A549 (cell line): ENCODE results near the gene SNTG2. TPM values are rescaled to one million over a fixed set of nuclear protein-coding genes. Genes with fewer than 3 reads are reported as not detected.

Source experiments
- ATAC-seq, 2 experiments: fragments of 200-7000 bp in 1 of 2; fragments of >200 bp in 1 of 2; cut with Nextera tagmentation in 1 of 2; cut with Tn5 transposase in 1 of 2; 3 replicates each; pipeline versions ENCODE4 v1.8.0 to v1.9.1; 2018 to 2020; ENCODE audit warnings: mild to moderate bottlenecking in 1 of 2, moderate library complexity in 1 of 2
- CTCF ChIA-PET: fragments of 300-600 bp; sonication (Branson Sonifier 250); formaldehyde crosslinking; extraction: SDS; loops from one replicate; lab custom pipeline; 2021; ENCODE audit warnings: antibody characterized with exemption, inconsistent platforms; lab: Yijun Ruan, JAX
- POLR2A ChIA-PET: fragments of 350-600 bp; formaldehyde crosslinking; extraction: SDS; loops from one replicate; lab custom pipeline; 2021; ENCODE audit warnings: antibody characterized with exemption, inconsistent platforms; lab: Yijun Ruan, JAX
- DNase-seq, 2 experiments: peaks; one replicate each; pipeline versions ENCODE4 v3.0.0 to v3.0.0-alpha.2; 2011 to 2016; ENCODE audit warnings: low read depth in 1 of 2, low spot score in 1 of 2
- FAIRE-seq: peaks from 2 replicates; lab custom pipeline; 2011; peaks lifted over from hg19 to GRCh38; lab: Jason Lieb, UNC
- H3K27ac ChIP-seq, 2 experiments: fragments of >200 bp; sonication (Bioruptor Twin); formaldehyde crosslinking; 3 replicates each; pipeline ENCODE4 v1.5.1; 2016 to 2017
- H3K4me1 ChIP-seq: fragments of >200 bp; sonication (Bioruptor Twin); formaldehyde crosslinking; 3 replicates; pipeline ENCODE4 v1.6.1; 2016
- H3K4me2 ChIP-seq: fragments of >200 bp; sonication (Bioruptor Twin); formaldehyde crosslinking; 3 replicates; pipeline ENCODE4 v1.6.1; 2016
- H3K4me3 ChIP-seq: fragments of >200 bp; sonication (Bioruptor Twin); formaldehyde crosslinking; 3 replicates; pipeline ENCODE4 v1.5.1; 2016
- H3K9me3 ChIP-seq: fragments of >200 bp; sonication (Bioruptor Twin); formaldehyde crosslinking; 3 replicates; pipeline ENCODE4 v1.6.1; 2016
- BCL3 ChIP-seq: fragments of >200 bp; sonication (Bioruptor Twin); formaldehyde crosslinking; IDR thresholded peaks from 3 replicates; pipeline ENCODE4 v1.6.1; 2016
- CTCF ChIP-seq: fragments of >200 bp; sonication (Bioruptor Twin); formaldehyde crosslinking; IDR thresholded peaks from 3 replicates; pipeline ENCODE4 v1.5.1; 2016
- HEYL ChIP-seq: fragments of 250-450 bp; sonication (Bioruptor Pico); IDR thresholded peaks from 2 replicates; pipeline ENCODE4 v1.8.0; 2021; ENCODE audit warnings: mild to moderate bottlenecking, moderate library complexity
- HOXA7 ChIP-seq: fragments of 250-450 bp; sonication (Bioruptor Pico); IDR thresholded peaks from 2 replicates; pipeline ENCODE4 v1.5.0; 2020; ENCODE audit warnings: mild to moderate bottlenecking, moderate library complexity
- MAFK ChIP-seq: fragments of 450-650 bp; IDR thresholded peaks from 2 replicates; pipeline ENCODE4 v1.6.1; 2014; ENCODE audit not compliant: partially characterized antibody
- NR3C1 ChIP-seq: fragments of >200 bp; sonication (Bioruptor Twin); formaldehyde crosslinking; IDR thresholded peaks from 3 replicates; pipeline ENCODE4 v1.6.1; 2017
- PBX3 ChIP-seq: IDR thresholded peaks from 2 replicates; pipeline ENCODE4 v1.6.1; 2012
- POLR2A ChIP-seq: IDR thresholded peaks from 2 replicates; pipeline ENCODE4 v1.6.1; 2012; ENCODE audit warnings: mild to moderate bottlenecking, low read length
- RARB ChIP-seq: fragments of 250-450 bp; sonication (Bioruptor Pico); IDR thresholded peaks from 2 replicates; pipeline ENCODE4 v1.8.0; 2021; ENCODE audit warnings: mild to moderate bottlenecking, moderate library complexity
- RCOR1 ChIP-seq: fragments of 150-350 bp; IDR thresholded peaks from 2 replicates; pipeline ENCODE4 v1.6.1; 2014; ENCODE audit warnings: antibody characterized with exemption, low read length, low read depth
- SREBF2 ChIP-seq: fragments of 450-650 bp; IDR thresholded peaks from 2 replicates; pipeline ENCODE4 v1.6.1; 2014; ENCODE audit warnings: mild to moderate bottlenecking, moderate library complexity
- ZFP36 ChIP-seq: fragments of 450-650 bp; IDR thresholded peaks from 2 replicates; pipeline ENCODE4 v1.6.1; 2014; ENCODE audit warnings: borderline replicate concordance; ENCODE audit not compliant: partially characterized antibody
- ZSCAN20 ChIP-seq: fragments of 250-450 bp; sonication (Bioruptor Pico); IDR thresholded peaks from 2 replicates; pipeline ENCODE4 v1.8.0; 2022; ENCODE audit warnings: mild to moderate bottlenecking, moderate library complexity
- WGBS: methylation state at CpG from one replicate; pipeline ENCODE4 v1.1.6; 2017; ENCODE audit errors: missing lambda C conversion rate; 5-methylcytosine and 5-hydroxymethylcytosine counted together
- polyA plus RNA-seq, 4 experiments: library from polyadenylated mRNA; depleted of rRNA in 3 of 4; stranded (reverse); fragments of >200 nt; fragmentation: RNase III in 1 of 4; extraction: RNeasy Plus Mini Kit Qiagen cat#74134 plus additional on column Dnase treatment in 1 of 4; gene quantifications; 2 replicates in 3 of 4; 3 replicates in 1 of 4; pipeline ENCODE4 v1.2.3, GENCODE V29; 2011 to 2017
- TF ChIP-seq, protein P1 (sequence below): fragments of 200-600 bp; sonication (generic); IDR thresholded peaks from 2 replicates; pipeline ENCODE4 v1.6.1; 2016; ENCODE audit warnings: antibody characterized with exemption, mild to moderate bottlenecking, moderate library complexity

SNTG2 gene
- polyA plus RNA-seq, 2 of the 4 experiments (the other 2 are of a cell fraction), result not detected

DNA sequence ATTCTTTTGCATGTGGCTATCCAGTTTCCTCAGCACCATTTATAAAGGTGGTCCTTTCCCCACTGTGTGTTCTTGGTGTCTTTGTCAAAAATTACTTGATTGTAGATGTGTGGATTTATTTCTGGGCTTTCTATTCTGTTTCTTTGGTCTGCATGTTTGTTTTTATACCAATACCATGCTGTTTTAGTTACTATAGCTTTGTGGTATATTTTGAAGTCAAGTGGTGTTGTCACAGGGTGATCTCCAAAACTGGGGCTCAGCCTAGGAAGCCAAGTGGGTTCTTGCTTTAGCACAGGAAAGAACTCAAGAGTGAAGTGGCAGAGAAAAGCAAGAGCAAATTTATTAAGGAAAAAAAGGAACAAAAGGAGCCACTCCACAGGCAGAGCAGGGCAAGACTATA, 6.0 kb upstream of the SNTG2 start:
- FAIRE-seq (no peak), DNase-seq (no peak), ATAC-seq (no peak)
- H3K4me2 ChIP-seq, result no peak overlapping the region
- H3K4me3 ChIP-seq, result no peak overlapping the region
- peaks cover 13% of the 10 kb centered on the region; the same call in 1 of the 3 replicates for H3K9me3 ChIP-seq
- H3K4me1 ChIP-seq, result no peaks in the 10 kb centered on the region
- ChIA-PET POLR2A (no interaction called here), CTCF (interaction anchor here (0.9 kb wide), 1 partner anchor 10 kb away, joined by 3 read pairs; no protein-coding TSS in a partner anchor)
- H3K27ac ChIP-seq, result no peak overlapping the region
- TF ChIP-seq HEYL (CRISPR knock-in tag) (no peak), RCOR1 (no peak)

GRCh38 chr2:945104-945503, 5.5 kb upstream of the SNTG2 start:
- no peak for DNase-seq
- H3K4me1 ChIP-seq, result no peaks in the 10 kb centered on the region
- ChIA-PET POLR2A (no interaction called here), CTCF (interaction anchor here (0.9 kb wide), 1 partner anchor 9 kb away, joined by 3 read pairs; no protein-coding TSS in a partner anchor)
- no peak for FAIRE-seq
- TF ChIP-seq NR3C1, result no peak
- TF ChIP-seq MAFK, result no peak
- H3K4me3 ChIP-seq, result no peak overlapping the region
- peaks cover 13% of the 10 kb centered on the region; the same call in 1 of the 3 replicates for H3K9me3 ChIP-seq
- ATAC-seq, result no peak
- 15% methylated on average over 5 of the region's 5 CpGs for WGBS
- no peak overlapping the region for H3K27ac ChIP-seq
- H3K4me2 ChIP-seq, result no peak overlapping the region

DNA sequence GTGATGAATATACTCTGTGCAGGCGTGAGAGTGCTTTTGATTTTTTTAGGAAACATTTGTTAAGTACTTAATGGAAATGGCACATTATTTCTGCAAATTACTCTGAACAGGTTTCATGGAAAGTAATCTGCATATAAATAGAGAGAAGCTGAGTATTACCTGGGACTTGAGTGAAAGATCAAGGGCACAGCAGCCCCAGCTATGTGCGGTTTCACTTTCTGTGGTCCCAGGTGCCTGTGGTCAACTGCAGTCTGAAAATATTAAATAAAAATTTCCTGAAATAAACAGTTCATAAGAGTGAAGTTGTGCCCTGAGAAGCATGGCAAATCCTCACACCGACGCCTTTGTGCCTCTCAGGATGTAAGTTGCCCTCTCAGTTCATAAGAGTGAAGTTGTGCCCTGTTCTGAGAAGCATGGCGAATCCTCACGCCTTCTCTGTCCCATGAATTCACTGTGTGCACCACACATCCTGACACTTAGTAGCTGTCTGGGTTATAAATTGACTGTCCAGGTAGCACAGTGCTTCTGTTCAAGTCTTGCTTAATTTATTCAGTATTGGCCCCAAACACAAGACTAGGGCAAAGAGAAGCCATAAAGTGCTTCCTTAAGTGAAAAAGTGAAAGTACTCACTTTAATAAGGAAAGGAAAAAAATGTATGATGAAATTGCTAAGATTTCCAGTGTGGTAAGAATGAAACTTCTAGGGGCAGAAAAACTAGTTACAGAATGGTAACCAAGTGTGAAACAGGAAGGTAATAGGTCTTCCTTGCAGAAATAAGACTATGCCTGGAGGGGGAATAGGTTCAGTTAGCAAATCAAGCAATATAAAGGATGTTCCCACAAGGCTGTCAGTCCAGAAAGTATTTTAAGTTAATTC, 4.3 kb upstream of the SNTG2 start:
- Histone ChIP-seq H3K4me1 (no peaks in the 10 kb centered on the region), H3K9me3 (peaks cover 13% of the 10 kb centered on the region; the same call in 1 of the 3 replicates), H3K4me3 (no peak overlapping the region), H3K27ac (no peak overlapping the region), H3K4me2 (no peak overlapping the region)
- 18% methylated on average over 6 of the region's 6 CpGs for WGBS
- no peak for FAIRE-seq
- ChIA-PET CTCF (no interaction called here), POLR2A (no interaction called here)
- no peak for ATAC-seq
- TF ChIP-seq PBX3 (no peak), SREBF2 (no peak), RARB (CRISPR knock-in tag) (no peak), ZFP36 (no peak), POLR2A (no peak), BCL3 (no peak)
- TF ChIP-seq, protein P1, sequence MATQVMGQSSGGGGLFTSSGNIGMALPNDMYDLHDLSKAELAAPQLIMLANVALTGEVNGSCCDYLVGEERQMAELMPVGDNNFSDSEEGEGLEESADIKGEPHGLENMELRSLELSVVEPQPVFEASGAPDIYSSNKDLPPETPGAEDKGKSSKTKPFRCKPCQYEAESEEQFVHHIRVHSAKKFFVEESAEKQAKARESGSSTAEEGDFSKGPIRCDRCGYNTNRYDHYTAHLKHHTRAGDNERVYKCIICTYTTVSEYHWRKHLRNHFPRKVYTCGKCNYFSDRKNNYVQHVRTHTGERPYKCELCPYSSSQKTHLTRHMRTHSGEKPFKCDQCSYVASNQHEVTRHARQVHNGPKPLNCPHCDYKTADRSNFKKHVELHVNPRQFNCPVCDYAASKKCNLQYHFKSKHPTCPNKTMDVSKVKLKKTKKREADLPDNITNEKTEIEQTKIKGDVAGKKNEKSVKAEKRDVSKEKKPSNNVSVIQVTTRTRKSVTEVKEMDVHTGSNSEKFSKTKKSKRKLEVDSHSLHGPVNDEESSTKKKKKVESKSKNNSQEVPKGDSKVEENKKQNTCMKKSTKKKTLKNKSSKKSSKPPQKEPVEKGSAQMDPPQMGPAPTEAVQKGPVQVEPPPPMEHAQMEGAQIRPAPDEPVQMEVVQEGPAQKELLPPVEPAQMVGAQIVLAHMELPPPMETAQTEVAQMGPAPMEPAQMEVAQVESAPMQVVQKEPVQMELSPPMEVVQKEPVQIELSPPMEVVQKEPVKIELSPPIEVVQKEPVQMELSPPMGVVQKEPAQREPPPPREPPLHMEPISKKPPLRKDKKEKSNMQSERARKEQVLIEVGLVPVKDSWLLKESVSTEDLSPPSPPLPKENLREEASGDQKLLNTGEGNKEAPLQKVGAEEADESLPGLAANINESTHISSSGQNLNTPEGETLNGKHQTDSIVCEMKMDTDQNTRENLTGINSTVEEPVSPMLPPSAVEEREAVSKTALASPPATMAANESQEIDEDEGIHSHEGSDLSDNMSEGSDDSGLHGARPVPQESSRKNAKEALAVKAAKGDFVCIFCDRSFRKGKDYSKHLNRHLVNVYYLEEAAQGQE, result no peak
- DNase-seq, result no peak

GRCh38 chr2:949384-950079, 1.1 kb upstream of the SNTG2 start:
- DNase-seq (no peak), FAIRE-seq (no peak), ATAC-seq (peak in 1 of 2 experiments; percentile 23; a peak in 1 of 6 replicates)
- Histone ChIP-seq H3K4me1 (no peaks in the 10 kb centered on the region), H3K9me3 (peaks cover 8% of the 10 kb centered on the region; the same call in 1 of the 3 replicates), H3K4me2 (peak overlapping the region; percentile 62), H3K4me3 (peak overlapping the region; percentile 37), H3K27ac (no peak overlapping the region)
- ChIA-PET POLR2A (no interaction called here), CTCF (no interaction called here)
- WGBS, result 14% methylated on average over 24 of the region's 28 CpGs
- no peak for TF ChIP-seq HOXA7
- TF ChIP-seq CTCF, result no peak
- TF ChIP-seq, protein P1, result no peak
- no peak for TF ChIP-seq ZSCAN20 (CRISPR knock-in tag)
